A673 (cell line): Measurements from ENCODE around the gene COL8A1. TPM values are rescaled to one million over a fixed set of nuclear protein-coding genes. Genes with fewer than 3 reads are reported as not detected.

Source experiments
- BruUV-seq: library from RNA; stranded (reverse); fragments of 400-500 nt; replicated peaks from 2 replicates; lab custom pipeline; 2021; lab: Mats Ljungman, UMichigan
- CTCF ChIA-PET: fragments of 300-600 bp; sonication (Branson Sonifier 250); formaldehyde crosslinking; loops from one replicate; lab custom pipeline; 2022; ENCODE audit warnings: antibody characterized with exemption; lab: Charles Lee
- POLR2A ChIA-PET: fragments of 300-600 bp; sonication (Branson Sonifier 250); formaldehyde crosslinking; loops from one replicate; lab custom pipeline; 2022; ENCODE audit warnings: antibody characterized with exemption; ENCODE audit not compliant: low non-redundant PET; lab: Charles Lee
- DNase-seq: peaks from one replicate; pipeline ENCODE4 v3.0.0-alpha.2; 2015; ENCODE audit warnings: low spot score
- H3K27ac ChIP-seq: fragments of 200-600 bp; sonication (generic); 2 replicates; pipeline ENCODE4 v1.5.1; 2016; ENCODE audit warnings: mixed run types, low read depth, mild to moderate bottlenecking, mixed read lengths, antibody characterized with exemption, low read length; ENCODE audit not compliant: poor library complexity, severe bottlenecking
- H3K27me3 ChIP-seq: fragments of 200-600 bp; sonication (generic); replicated peaks from 2 replicates; pipeline ENCODE4 v1.6.1; 2017; ENCODE audit warnings: mixed run types, low read depth, mild to moderate bottlenecking, mixed read lengths, antibody characterized with exemption, low read length; ENCODE audit not compliant: insufficient read depth, poor library complexity
- H3K36me3 ChIP-seq: fragments of 200-600 bp; sonication (generic); 2 replicates; pipeline ENCODE4 v1.6.1; 2016; ENCODE audit warnings: mixed run types, mild to moderate bottlenecking, mixed read lengths, antibody characterized with exemption, low read length; ENCODE audit not compliant: insufficient read depth, poor library complexity, severe bottlenecking
- H3K4me1 ChIP-seq: fragments of 200-600 bp; sonication (generic); 2 replicates; pipeline ENCODE4 v1.6.1; 2017; ENCODE audit warnings: mixed run types, mild to moderate bottlenecking, mixed read lengths, antibody characterized with exemption, low read length; ENCODE audit not compliant: insufficient read depth, poor library complexity, severe bottlenecking
- H3K4me3 ChIP-seq: fragments of 200-600 bp; sonication (generic); 2 replicates; pipeline ENCODE4 v1.5.1; 2016; ENCODE audit warnings: low read depth, mixed run types, mild to moderate bottlenecking, mixed read lengths, low read length; ENCODE audit not compliant: poor library complexity, severe bottlenecking
- H3K9me3 ChIP-seq: fragments of 200-600 bp; sonication (generic); 2 replicates; pipeline ENCODE4 v1.6.1; 2016; ENCODE audit warnings: mixed run types, low read depth, mild to moderate bottlenecking, mixed read lengths, antibody characterized with exemption, low read length; ENCODE audit not compliant: poor library complexity, severe bottlenecking
- CTCF ChIP-seq: fragments of 300-800, 200-600 bp; sonication (generic); conservative IDR thresholded peaks from 2 replicates; pipeline ENCODE4 v1.5.1; 2017; ENCODE audit warnings: low read depth, mild to moderate bottlenecking, antibody characterized with exemption, low read length, moderate library complexity, mixed read lengths
- EZH2 ChIP-seq: fragments of 200-600 bp; sonication (generic); IDR thresholded peaks from 2 replicates; pipeline ENCODE4 v1.6.1; 2017; ENCODE audit warnings: borderline replicate concordance, low read depth, mild to moderate bottlenecking, mixed read lengths, antibody characterized with exemption, low read length; ENCODE audit not compliant: poor library complexity, severe bottlenecking
- intact Hi-C: fragments of 100-400 bp; cut with micrococcal nuclease; formaldehyde crosslinking; loops from one replicate; pipeline ENCODE4 v1.10.0; 2022; ENCODE audit not compliant: unreplicated experiment
- total RNA-seq: library from RNA; stranded (reverse); gene quantifications from 2 replicates; pipeline ENCODE4 v1.2.3, GENCODE V29; 2021

Gene COL8A1
- total RNA-seq, 1 experiment from 2014 or later: 2.5 TPM

GRCh38 chr3:99658274-99658673 lies 19.9 kb downstream of the COL8A1 start:
- Histone ChIP-seq H3K4me3 (no peak overlapping the region), H3K36me3 (no peaks in the 10 kb centered on the region), H3K27me3 (no peaks in the 10 kb centered on the region), H3K9me3 (no peaks in the 10 kb centered on the region), H3K27ac (no peak overlapping the region), H3K4me1 (no peaks in the 10 kb centered on the region)
- BruUV-seq: no TSS peak
- DNase-seq: no peak
- ChIA-PET CTCF (no interaction called here), POLR2A (no interaction called here)
- intact Hi-C loops: no loop called here
- TF ChIP-seq EZH2 (no peak), CTCF (no peak)

- H3K36me3 ChIP-seq: no peaks in the 10 kb centered on the region
- no peaks in the 10 kb centered on the region for H3K27me3 ChIP-seq
- BruUV-seq: no TSS peak
- DNase-seq: no peak
- no peak overlapping the region for H3K4me3 ChIP-seq
- TF ChIP-seq CTCF (no peak), EZH2 (no peak)
- no peak overlapping the region for H3K27ac ChIP-seq
- POLR2A ChIA-PET: no interaction called here
- no peaks in the 10 kb centered on the region for H3K9me3 ChIP-seq
- CTCF ChIA-PET: no interaction called here
- intact Hi-C loops: no loop called here
- no peaks in the 10 kb centered on the region for H3K4me1 ChIP-seq
Observed at GRCh38 chr3:99659032-99659431, 20.6 kb downstream of the COL8A1 start.

GRCh38 chr3:99659951-99660350 lies 21.6 kb downstream of the COL8A1 start:
- no peak overlapping the region for H3K27ac ChIP-seq
- intact Hi-C loops: no loop called here
- H3K4me1 ChIP-seq: no peaks in the 10 kb centered on the region
- no peak for TF ChIP-seq EZH2
- TF ChIP-seq CTCF: no peak
- no peaks in the 10 kb centered on the region for H3K36me3 ChIP-seq
- POLR2A ChIA-PET: no interaction called here
- no peak overlapping the region for H3K4me3 ChIP-seq
- H3K9me3 ChIP-seq: no peaks in the 10 kb centered on the region
- BruUV-seq: no TSS peak
- CTCF ChIA-PET: no interaction called here
- no peak for DNase-seq
- H3K27me3 ChIP-seq: no peaks in the 10 kb centered on the region
